Measurements from ENCODE around the gene CDCP2. TPM values are rescaled to one million over a fixed set of nuclear protein-coding genes. Genes with fewer than 3 reads are reported as not detected.

CDCP2 gene
- polyA plus RNA-seq, 2 of the 4 experiments (the other 2 are of a cell fraction): not detected

DNA sequence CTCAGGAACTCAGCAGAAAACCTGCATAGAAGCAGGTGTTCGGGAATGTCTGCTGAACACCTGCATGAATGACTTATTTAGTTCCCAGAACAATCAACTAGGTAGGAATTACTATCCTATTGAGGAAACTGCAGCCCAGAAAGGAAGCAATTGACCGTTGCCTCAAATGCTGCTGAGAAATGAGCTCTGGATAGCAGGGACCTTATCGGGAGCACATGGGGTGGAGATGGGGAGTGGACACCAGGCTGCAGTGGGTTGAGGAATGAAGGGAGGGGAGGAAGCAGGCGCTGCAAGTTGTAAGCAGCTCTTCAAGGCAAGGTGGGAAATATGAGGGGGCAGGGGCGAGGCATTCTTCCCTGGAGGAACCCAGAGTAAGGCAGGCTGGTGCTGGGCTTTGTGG is 10.8 kb upstream of the CDCP2 start:
- 75% methylated on average over 5 of the region's 5 CpGs for WGBS (ENCODE audit: missing lambda C conversion rate)
- POLR2A ChIA-PET: no interaction called here
- no peak for FAIRE-seq
- TF ChIP-seq EHF (CRISPR knock-in tag; IDR thresholded peaks at IDR 0.05): no peak
- no peak for TF ChIP-seq ZNF302 (CRISPR knock-in tag; IDR thresholded peaks at IDR 0.05)
- no peak for TF ChIP-seq HDAC2 (IDR thresholded peaks at IDR 0.05)
- no peak for TF ChIP-seq ZFP36 (IDR thresholded peaks at IDR 0.05; ENCODE audit: borderline replicate concordance, partially characterized antibody)
- no peak for TF ChIP-seq CBX8 (IDR thresholded peaks at IDR 0.05)
- TF ChIP-seq, protein P1, sequence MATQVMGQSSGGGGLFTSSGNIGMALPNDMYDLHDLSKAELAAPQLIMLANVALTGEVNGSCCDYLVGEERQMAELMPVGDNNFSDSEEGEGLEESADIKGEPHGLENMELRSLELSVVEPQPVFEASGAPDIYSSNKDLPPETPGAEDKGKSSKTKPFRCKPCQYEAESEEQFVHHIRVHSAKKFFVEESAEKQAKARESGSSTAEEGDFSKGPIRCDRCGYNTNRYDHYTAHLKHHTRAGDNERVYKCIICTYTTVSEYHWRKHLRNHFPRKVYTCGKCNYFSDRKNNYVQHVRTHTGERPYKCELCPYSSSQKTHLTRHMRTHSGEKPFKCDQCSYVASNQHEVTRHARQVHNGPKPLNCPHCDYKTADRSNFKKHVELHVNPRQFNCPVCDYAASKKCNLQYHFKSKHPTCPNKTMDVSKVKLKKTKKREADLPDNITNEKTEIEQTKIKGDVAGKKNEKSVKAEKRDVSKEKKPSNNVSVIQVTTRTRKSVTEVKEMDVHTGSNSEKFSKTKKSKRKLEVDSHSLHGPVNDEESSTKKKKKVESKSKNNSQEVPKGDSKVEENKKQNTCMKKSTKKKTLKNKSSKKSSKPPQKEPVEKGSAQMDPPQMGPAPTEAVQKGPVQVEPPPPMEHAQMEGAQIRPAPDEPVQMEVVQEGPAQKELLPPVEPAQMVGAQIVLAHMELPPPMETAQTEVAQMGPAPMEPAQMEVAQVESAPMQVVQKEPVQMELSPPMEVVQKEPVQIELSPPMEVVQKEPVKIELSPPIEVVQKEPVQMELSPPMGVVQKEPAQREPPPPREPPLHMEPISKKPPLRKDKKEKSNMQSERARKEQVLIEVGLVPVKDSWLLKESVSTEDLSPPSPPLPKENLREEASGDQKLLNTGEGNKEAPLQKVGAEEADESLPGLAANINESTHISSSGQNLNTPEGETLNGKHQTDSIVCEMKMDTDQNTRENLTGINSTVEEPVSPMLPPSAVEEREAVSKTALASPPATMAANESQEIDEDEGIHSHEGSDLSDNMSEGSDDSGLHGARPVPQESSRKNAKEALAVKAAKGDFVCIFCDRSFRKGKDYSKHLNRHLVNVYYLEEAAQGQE (IDR thresholded peaks at IDR 0.05): no peak
- TF ChIP-seq EHMT2 (IDR thresholded peaks at IDR 0.05; ENCODE audit: low read depth): no peak
- TF ChIP-seq, protein P2, sequence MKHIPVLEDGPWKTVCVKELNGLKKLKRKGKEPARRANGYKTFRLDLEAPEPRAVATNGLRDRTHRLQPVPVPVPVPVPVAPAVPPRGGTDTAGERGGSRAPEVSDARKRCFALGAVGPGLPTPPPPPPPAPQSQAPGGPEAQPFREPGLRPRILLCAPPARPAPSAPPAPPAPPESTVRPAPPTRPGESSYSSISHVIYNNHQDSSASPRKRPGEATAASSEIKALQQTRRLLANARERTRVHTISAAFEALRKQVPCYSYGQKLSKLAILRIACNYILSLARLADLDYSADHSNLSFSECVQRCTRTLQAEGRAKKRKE (CRISPR knock-in tag; IDR thresholded peaks at IDR 0.05; ENCODE audit: low read depth): no peak
- no peak for TF ChIP-seq HOXB5 (CRISPR knock-in tag; IDR thresholded peaks at IDR 0.05)
- ATAC-seq: no peak
- Histone ChIP-seq H3K9me3 (no peaks in the 10 kb centered on the region), H3K4me1 (peaks cover 3% of the 10 kb centered on the region; the same call in 1 of the 3 replicates), H3K4me2 (no peak overlapping the region), H3K27ac (no peak overlapping the region), H3K4me3 (no peak overlapping the region)
- CTCF ChIA-PET: no interaction called here
- no peak for DNase-seq (ENCODE audit: low read depth in 1 of 2, low spot score in 1 of 2)

DNA sequence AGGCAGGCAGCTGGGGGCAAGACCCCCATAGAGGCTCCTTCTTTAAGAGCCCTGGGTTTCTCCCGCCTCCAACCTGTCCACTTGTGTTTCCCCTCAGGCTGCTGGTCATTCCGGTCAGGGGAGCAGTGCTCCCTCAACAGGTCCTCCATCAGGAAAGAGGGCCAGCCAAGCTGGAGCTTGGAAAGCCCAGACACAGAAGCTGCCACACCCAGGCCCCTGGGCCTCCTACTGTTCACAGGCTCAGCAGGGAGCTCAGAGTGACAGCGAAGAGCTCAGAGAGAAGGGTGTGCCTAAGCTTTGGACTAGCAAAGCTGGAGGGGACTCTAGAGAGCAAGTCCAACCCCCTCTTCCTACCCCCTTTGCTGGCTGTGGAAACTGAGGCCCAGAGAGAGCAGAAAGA is 10.3 kb upstream of the CDCP2 start:
- no peak for FAIRE-seq
- Histone ChIP-seq H3K4me1 (peaks cover 8% of the 10 kb centered on the region), H3K4me3 (no peak overlapping the region), H3K27ac (no peak overlapping the region), H3K4me2 (no peak overlapping the region), H3K9me3 (no peaks in the 10 kb centered on the region)
- no peak; a peak in 1 of 6 replicates for ATAC-seq
- TF ChIP-seq, protein P2 (CRISPR knock-in tag; IDR thresholded peaks at IDR 0.05; ENCODE audit: low read depth): no peak
- TF ChIP-seq RARB (CRISPR knock-in tag; IDR thresholded peaks at IDR 0.05) (no peak), KDM5A (IDR thresholded peaks at IDR 0.05) (no peak), BHLHE40 (IDR thresholded peaks at IDR 0.05; ENCODE audit: low read depth, low read length) (no peak), EP300 (IDR thresholded peaks at IDR 0.05) (no peak), FOSB (CRISPR knock-in tag; IDR thresholded peaks at IDR 0.05) (no peak), POLR2AphosphoS2 (conservative IDR thresholded peaks at IDR 0.05; ENCODE audit: low read length) (no peak), ESRRA (IDR thresholded peaks at IDR 0.05; ENCODE audit: borderline replicate concordance, low read length) (no peak), NPAS2 (CRISPR knock-in tag; IDR thresholded peaks at IDR 0.05; ENCODE audit: borderline replicate concordance) (no peak), SREBF2 (IDR thresholded peaks at IDR 0.05) (no peak), HOXB13 (CRISPR knock-in tag; IDR thresholded peaks at IDR 0.05; ENCODE audit: low read depth) (no peak), RCOR1 (IDR thresholded peaks at IDR 0.05; ENCODE audit: low read depth, low read length) (no peak), CBX8 (IDR thresholded peaks at IDR 0.05) (no peak), NR3C1 (IDR thresholded peaks at IDR 0.05) (no peak), TP53 (CRISPR knock-in tag; IDR thresholded peaks at IDR 0.05) (no peak), RFX5 (IDR thresholded peaks at IDR 0.05) (no peak), MYC (IDR thresholded peaks at IDR 0.05; ENCODE audit: borderline replicate concordance, low read length) (no peak), ZC3H11A (IDR thresholded peaks at IDR 0.05) (no peak)
- TF ChIP-seq, protein P3, sequence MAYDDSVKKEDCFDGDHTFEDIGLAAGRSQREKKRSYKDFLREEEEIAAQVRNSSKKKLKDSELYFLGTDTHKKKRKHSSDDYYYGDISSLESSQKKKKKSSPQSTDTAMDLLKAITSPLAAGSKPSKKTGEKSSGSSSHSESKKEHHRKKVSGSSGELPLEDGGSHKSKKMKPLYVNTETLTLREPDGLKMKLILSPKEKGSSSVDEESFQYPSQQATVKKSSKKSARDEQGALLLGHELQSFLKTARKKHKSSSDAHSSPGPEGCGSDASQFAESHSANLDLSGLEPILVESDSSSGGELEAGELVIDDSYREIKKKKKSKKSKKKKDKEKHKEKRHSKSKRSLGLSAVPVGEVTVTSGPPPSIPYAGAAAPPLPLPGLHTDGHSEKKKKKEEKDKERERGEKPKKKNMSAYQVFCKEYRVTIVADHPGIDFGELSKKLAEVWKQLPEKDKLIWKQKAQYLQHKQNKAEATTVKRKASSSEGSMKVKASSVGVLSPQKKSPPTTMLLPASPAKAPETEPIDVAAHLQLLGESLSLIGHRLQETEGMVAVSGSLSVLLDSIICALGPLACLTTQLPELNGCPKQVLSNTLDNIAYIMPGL (CRISPR knock-in tag; IDR thresholded peaks at IDR 0.05; ENCODE audit: borderline replicate concordance): no peak
- TF ChIP-seq, protein P4, sequence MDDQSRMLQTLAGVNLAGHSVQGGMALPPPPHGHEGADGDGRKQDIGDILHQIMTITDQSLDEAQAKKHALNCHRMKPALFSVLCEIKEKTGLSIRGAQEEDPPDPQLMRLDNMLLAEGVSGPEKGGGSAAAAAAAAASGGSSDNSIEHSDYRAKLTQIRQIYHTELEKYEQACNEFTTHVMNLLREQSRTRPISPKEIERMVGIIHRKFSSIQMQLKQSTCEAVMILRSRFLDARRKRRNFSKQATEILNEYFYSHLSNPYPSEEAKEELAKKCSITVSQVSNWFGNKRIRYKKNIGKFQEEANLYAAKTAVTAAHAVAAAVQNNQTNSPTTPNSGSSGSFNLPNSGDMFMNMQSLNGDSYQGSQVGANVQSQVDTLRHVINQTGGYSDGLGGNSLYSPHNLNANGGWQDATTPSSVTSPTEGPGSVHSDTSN (IDR thresholded peaks at IDR 0.05): no peak
- POLR2A ChIA-PET: no interaction called here
- DNase-seq (ENCODE audit: low read depth in 1 of 2, low spot score in 1 of 2): no peak
- WGBS (ENCODE audit: missing lambda C conversion rate): 46% methylated on average over 2 of the region's 3 CpGs
- CTCF ChIA-PET: interaction anchor here (1.4 kb wide), 1 partner anchor 10 kb away, joined by 3 read pairs; no protein-coding TSS in a partner anchor

Measured in A549 (cell line).